HepG2 (cell line): ENCODE results near the gene LAMC3. TPM values are rescaled to one million over a fixed set of nuclear protein-coding genes. Genes with fewer than 3 reads are reported as not detected.

Experiments used
- ATAC-seq: fragments of 200-7000 bp; cut with Tn5 transposase; 3 replicates; pipeline ENCODE4 v1.9.1; 2020; ENCODE audit warnings: mild to moderate bottlenecking, moderate library complexity
- BruUV-seq: library from RNA; stranded (reverse); fragments of 400-500 nt; replicated peaks from 2 replicates; lab custom pipeline; 2021; lab: Mats Ljungman, UMichigan
- CTCF ChIA-PET: fragments of 300-600 bp; formaldehyde crosslinking; extraction: SDS; loops from one replicate; lab custom pipeline; 2021; ENCODE audit warnings: low total read pairs, inconsistent platforms, low intra/inter-chr PET ratio; lab: Yijun Ruan, JAX
- POLR2A ChIA-PET: fragments of 350-600 bp; sonication (Branson Sonifier 250); formaldehyde crosslinking; loops from one replicate; lab custom pipeline; 2020; ENCODE audit warnings: antibody characterized with exemption, inconsistent platforms; lab: Yijun Ruan, JAX
- DNase-seq: peaks from one replicate; pipeline ENCODE4 v3.0.0-alpha.2; 2015; ENCODE audit warnings: low spot score
- FAIRE-seq: peaks from 3 replicates; lab custom pipeline; 2011; peaks lifted over from hg19 to GRCh38; lab: Jason Lieb, UNC
- H2AFZ ChIP-seq: one replicate; pipeline ENCODE4 v1.6.1; 2011; ENCODE audit warnings: low read length, inconsistent platforms
- H3K27ac ChIP-seq: fragments of 300-600 bp; 3 replicates; pipeline ENCODE4 v1.8.0; 2011; ENCODE audit warnings: mixed run types, mild to moderate bottlenecking, mixed read lengths, low read length, inconsistent platforms; ENCODE audit not compliant: insufficient read depth; ENCODE audit errors: extremely low read length
- H3K27me3 ChIP-seq, 2 experiments: fragments of 200-600 bp in 1 of 2; 2 replicates in 1 of 2; 3 replicates in 1 of 2; pipeline versions ENCODE4 v1.6.0 to v1.8.0; 2011; ENCODE audit warnings: low read length in 2 of 2, mild to moderate bottlenecking in 2 of 2, moderate library complexity in 2 of 2, inconsistent platforms in 1 of 2; ENCODE audit not compliant: insufficient read depth in 2 of 2, control insufficient read depth in 1 of 2
- H3K36me3 ChIP-seq, 2 experiments: fragments of 200-600 bp in 1 of 2; replicated peaks in 1 of 2; 2 replicates in 1 of 2; 3 replicates in 1 of 2; pipeline versions ENCODE4 v1.5.1 to v1.8.0; 2011; ENCODE audit warnings: low read length in 2 of 2, inconsistent platforms in 1 of 2; ENCODE audit not compliant: insufficient read depth in 2 of 2, control insufficient read depth in 1 of 2
- H3K4me1 ChIP-seq: 2 replicates; pipeline ENCODE4 v1.5.1; 2012; ENCODE audit warnings: low read length, inconsistent platforms; ENCODE audit not compliant: insufficient read depth
- H3K4me2 ChIP-seq: 2 replicates; pipeline ENCODE4 v1.6.0; 2011; ENCODE audit warnings: low read depth, low read length, inconsistent platforms
- H3K4me3 ChIP-seq, 3 experiments: fragments of 200-600 bp in 1 of 3; sonication (generic), shearing (Covaris generic) in 1 of 3; replicated peaks in 1 of 3; 2 replicates each; pipeline ENCODE4 v1.5.1; 2011 to 2016; ENCODE audit warnings: low read length in 3 of 3, inconsistent platforms in 2 of 3, low read depth in 2 of 3, mild to moderate bottlenecking in 2 of 3, control low read depth in 1 of 3, mixed read lengths in 1 of 3; ENCODE audit not compliant: insufficient read depth in 1 of 3
- H3K79me2 ChIP-seq: one replicate; pipeline ENCODE4 v1.6.1; 2011; ENCODE audit warnings: low read length, inconsistent platforms; ENCODE audit not compliant: insufficient read depth
- H3K9ac ChIP-seq: 2 replicates; pipeline ENCODE4 v1.6.0; 2011; ENCODE audit warnings: mild to moderate bottlenecking, low read depth, low read length, inconsistent platforms; ENCODE audit not compliant: insufficient read depth
- H3K9me3 ChIP-seq: 2 replicates; pipeline ENCODE4 v1.5.1; 2012; ENCODE audit warnings: mild to moderate bottlenecking, low read length
- H4K20me1 ChIP-seq: 2 replicates; pipeline ENCODE4 v1.6.0; 2011; ENCODE audit warnings: inconsistent platforms, mild to moderate bottlenecking, low read length, moderate library complexity; ENCODE audit not compliant: insufficient read depth
- ARID4A ChIP-seq: sonication (generic); formaldehyde crosslinking; IDR thresholded peaks from 2 replicates; pipeline ENCODE4 v1.5.0; 2020; ENCODE audit warnings: mild to moderate bottlenecking, missing genetic modification reagents, borderline replicate concordance
- CBX5 ChIP-seq: sonication (generic); formaldehyde crosslinking; IDR thresholded peaks from 2 replicates; pipeline ENCODE4 v1.4.0; 2020; ENCODE audit warnings: missing genetic modification reagents, borderline replicate concordance
- ELF3 ChIP-seq: IDR thresholded peaks from 2 replicates; pipeline ENCODE4 v1.6.1; 2016; ENCODE audit warnings: missing genetic modification reagents, missing compliant biosample characterization
- FOXO4 ChIP-seq: sonication (generic); formaldehyde crosslinking; conservative IDR thresholded peaks from 2 replicates; pipeline ENCODE4 v1.8.1; 2023; ENCODE audit warnings: missing genetic modification reagents
- HNF1B ChIP-seq: sonication (generic); formaldehyde crosslinking; IDR thresholded peaks from 2 replicates; pipeline ENCODE4 v1.5.1; 2020; ENCODE audit warnings: mild to moderate bottlenecking, moderate library complexity, missing genetic modification reagents
- HNRNPL ChIP-seq: fragments of 200-400 bp; formaldehyde crosslinking; IDR thresholded peaks from 2 replicates; pipeline ENCODE4 v1.6.1; 2017; ENCODE audit warnings: mild to moderate bottlenecking, low read depth, low read length
- MAFG ChIP-seq: sonication (generic); formaldehyde crosslinking; IDR thresholded peaks from 2 replicates; pipeline ENCODE4 v1.5.1; 2020; ENCODE audit warnings: mild to moderate bottlenecking, missing genetic modification reagents
- MEIS1 ChIP-seq: sonication (generic); formaldehyde crosslinking; IDR thresholded peaks from 2 replicates; pipeline ENCODE4 v1.9.0; 2021; ENCODE audit warnings: mild to moderate bottlenecking, missing genetic modification reagents, moderate library complexity, borderline replicate concordance
- POGK ChIP-seq: sonication (generic); formaldehyde crosslinking; conservative IDR thresholded peaks from 2 replicates; pipeline ENCODE4 v1.8.0; 2022; ENCODE audit warnings: mild to moderate bottlenecking, moderate library complexity, missing genetic modification reagents
- PRMT3 ChIP-seq: sonication (generic); formaldehyde crosslinking; IDR thresholded peaks from 2 replicates; pipeline ENCODE4 v1.8.1; 2022; ENCODE audit warnings: low read depth, mild to moderate bottlenecking, moderate library complexity, missing genetic modification reagents, borderline replicate concordance
- SMYD3 ChIP-seq: sonication (generic); formaldehyde crosslinking; IDR thresholded peaks from 2 replicates; pipeline ENCODE4 v1.8.1; 2023; ENCODE audit warnings: mild to moderate bottlenecking, missing genetic modification reagents
- SRSF4 ChIP-seq: fragments of 200-400 bp; formaldehyde crosslinking; IDR thresholded peaks from one replicate; pipeline ENCODE4 v1.6.1; 2018; ENCODE audit warnings: mild to moderate bottlenecking, low read depth, low read length, moderate library complexity; ENCODE audit not compliant: poor library complexity, severe bottlenecking
- ZNF431 ChIP-seq: sonication (generic); formaldehyde crosslinking; IDR thresholded peaks from 2 replicates; pipeline ENCODE4 v1.9.0; 2022; ENCODE audit warnings: missing genetic modification reagents, low read depth, mild to moderate bottlenecking, borderline replicate concordance
- ZNF484 ChIP-seq: sonication (generic); formaldehyde crosslinking; IDR thresholded peaks from 2 replicates; pipeline ENCODE4 v1.5.1; 2020; ENCODE audit warnings: mild to moderate bottlenecking, low read depth, missing genetic modification reagents, borderline replicate concordance
- ZNF740 ChIP-seq: sonication (generic); formaldehyde crosslinking; IDR thresholded peaks from 2 replicates; pipeline ENCODE4 v1.4.0; 2020; ENCODE audit warnings: missing genetic modification reagents
- WGBS: methylation state at CpG from one replicate; pipeline ENCODE4 v1.1.6; 2017; ENCODE audit warnings: low lambda C conversion rate; 5-methylcytosine and 5-hydroxymethylcytosine counted together
- in situ Hi-C: cut with HindIII; loops from 2 replicates; pipeline ENCODE4 v1.10.0; 2017; ENCODE audit warnings: low pct_unique_long_range_greater_than_20kb; ENCODE audit not compliant: extremely low pct_ligation_motif_present
- intact Hi-C: fragments of 100-400 bp; cut with micrococcal nuclease; formaldehyde crosslinking; loops from one replicate; pipeline ENCODE4 v1.10.0; 2022; ENCODE audit not compliant: unreplicated experiment
- polyA plus RNA-seq, 8 experiments: library from polyadenylated mRNA; depleted of rRNA in 3 of 8; stranded (reverse) in 7 of 8; unstranded in 1 of 8; fragments of >200 nt; fragmentation: Illumina TruSeq in 4 of 8; extraction: Trizol in 4 of 8; gene quantifications; 2 replicates each; pipeline versions ENCODE4 v1.2.1 to v1.2.3, GENCODE V29; 2011 to 2016; ENCODE audit warnings: low read depth in 4 of 8, missing spikeins in 1 of 8, mixed read lengths in 1 of 8; ENCODE audit not compliant: insufficient read depth in 1 of 8
- total RNA-seq, 5 experiments: library from RNA; depleted of rRNA; stranded (reverse); fragments of >200 nt; fragmentation: Illumina TruSeq; extraction: Trizol; gene quantifications; 2 replicates each; pipeline ENCODE4 v1.2.3, GENCODE V29; 2016; ENCODE audit warnings: low read depth in 1 of 5

LAMC3 gene
- total and polyA plus RNA-seq, 2 of the 13 experiments (the other 11 are each of a cell fraction or from before 2014, with no cell fraction given): 0.07 to 0.57 TPM

- H3K4me2 ChIP-seq: no peak overlapping the region
- H2AFZ ChIP-seq: no peak overlapping the region
- in situ Hi-C loops (no loop called here), intact Hi-C loops (loop anchor here (1.0 kb wide), 1 partner anchor 19 kb away; no protein-coding TSS in a partner anchor)
- CTCF ChIA-PET: no interaction called here
- no peaks in the 10 kb centered on the region for H3K9me3 ChIP-seq
- no TSS peak for BruUV-seq
- POLR2A ChIA-PET: no interaction called here
- DNase-seq (no peak), FAIRE-seq (no peak), ATAC-seq (no peak)
- H3K4me3 ChIP-seq: no peak overlapping the region
- H4K20me1 ChIP-seq: no peaks in the 10 kb centered on the region
- 58% methylated on average over 12 of the region's 12 CpGs for whole genome bisulfite sequencing
- H3K79me2 ChIP-seq: no peaks in the 10 kb centered on the region
- H3K9ac ChIP-seq: no peak overlapping the region
- no peaks in the 10 kb centered on the region for H3K36me3 ChIP-seq
- no peak overlapping the region for H3K27ac ChIP-seq
- H3K4me1 ChIP-seq: no peaks in the 10 kb centered on the region
- peaks cover 21 to 90% of the 10 kb centered on the region in 2 experiments; a peak in 4 of 5 replicates for H3K27me3 ChIP-seq
- TF ChIP-seq CBX5 (CRISPR knock-in tag) (no peak), POGK (no peak), FOXO4 (CRISPR knock-in tag) (no peak), HNF1B (no peak), ARID4A (CRISPR knock-in tag) (no peak), PRMT3 (CRISPR knock-in tag) (no peak), SMYD3 (CRISPR knock-in tag) (no peak), HNRNPL (no peak), ZNF484 (CRISPR knock-in tag) (no peak), ELF3 (CRISPR knock-in tag) (no peak), SRSF4 (no peak), ZNF740 (no peak), MEIS1 (CRISPR knock-in tag) (no peak), MAFG (CRISPR knock-in tag) (no peak), ZNF431 (CRISPR knock-in tag) (no peak)
These were observed 23.4 kb downstream of the LAMC3 start for GRCh38 chr9:131032384-131032783.
